H1 (cell line): Measurements from ENCODE around the gene HACD4. TPM values are rescaled to one million over a fixed set of nuclear protein-coding genes. Genes with fewer than 3 reads are reported as not detected.

ENCODE experiments used
- CTCF ChIA-PET: fragments of 300-600 bp; sonication (Branson Sonifier 250); formaldehyde crosslinking; loops from one replicate; lab custom pipeline; 2021; ENCODE audit not compliant: partially characterized antibody; lab: Charles Lee
- POLR2A ChIA-PET: fragments of 300-600 bp; sonication (Branson Sonifier 250); formaldehyde crosslinking; loops from one replicate; lab custom pipeline; 2021; ENCODE audit warnings: inconsistent platforms; ENCODE audit not compliant: partially characterized antibody; lab: Charles Lee
- DNase-seq, 2 experiments: peaks; one replicate each; pipeline versions ENCODE4 v3.0.0 to v3.0.0-alpha.2; 2010 to 2022; ENCODE audit warnings: low spot score in 2 of 2, low read depth in 1 of 2, mixed read lengths in 1 of 2
- FAIRE-seq: peaks from 2 replicates; lab custom pipeline; 2011; peaks lifted over from hg19 to GRCh38; lab: Jason Lieb, UNC
- H2AFZ ChIP-seq: 2 replicates; pipeline ENCODE4 v1.8.1; 2012; ENCODE audit warnings: low read length, inconsistent platforms
- H2AK5ac ChIP-seq: 2 replicates; pipeline ENCODE4 v1.6.1; 2013; ENCODE audit warnings: low read depth, low read length
- H2BK120ac ChIP-seq: replicated peaks from 2 replicates; pipeline ENCODE3; 2013; ENCODE audit warnings: low read depth, low read length, inconsistent platforms
- H2BK12ac ChIP-seq: 2 replicates; pipeline ENCODE4 v1.6.1; 2013; ENCODE audit warnings: low read depth, low read length
- H2BK15ac ChIP-seq: 2 replicates; pipeline ENCODE4 v1.6.1; 2013; ENCODE audit warnings: low read length
- H2BK20ac ChIP-seq: 2 replicates; pipeline ENCODE4 v1.6.1; 2013; ENCODE audit warnings: low read length
- H2BK5ac ChIP-seq: 2 replicates; pipeline ENCODE4 v1.6.1; 2013; ENCODE audit warnings: low read depth, low read length
- H3K14ac ChIP-seq: 2 replicates; pipeline ENCODE4 v1.6.1; 2013; ENCODE audit warnings: inconsistent platforms; ENCODE audit not compliant: insufficient read length
- H3K18ac ChIP-seq: 2 replicates; pipeline ENCODE4 v1.6.1; 2013; ENCODE audit warnings: low read length; ENCODE audit errors: extremely low read depth
- H3K23ac ChIP-seq: 2 replicates; pipeline ENCODE4 v1.6.1; 2013; ENCODE audit warnings: inconsistent platforms; ENCODE audit not compliant: insufficient read length
- H3K23me2 ChIP-seq: 2 replicates; pipeline ENCODE4 v1.6.1; 2013; ENCODE audit warnings: low read depth, low read length
- H3K27ac ChIP-seq: 2 replicates; pipeline ENCODE4 v1.6.1; 2011; ENCODE audit warnings: low read depth, low read length, inconsistent platforms
- H3K27me3 ChIP-seq, 4 experiments: replicated peaks in 1 of 4; 1 replicate in 1 of 4; 2 replicates in 3 of 4; pipeline versions ENCODE4 v1.6.1 to v1.8.1; 2011 to 2013; ENCODE audit warnings: low read length in 3 of 4, mild to moderate bottlenecking in 3 of 4, inconsistent platforms in 2 of 4, mixed read lengths in 2 of 4, moderate library complexity in 1 of 4; ENCODE audit not compliant: control insufficient read depth in 3 of 4, insufficient read depth in 3 of 4; ENCODE audit errors: extremely low read depth in 1 of 4
- H3K36me3 ChIP-seq, 4 experiments: 2 replicates each; pipeline versions ENCODE4 v1.6.1 to v1.8.1; 2011 to 2013; ENCODE audit warnings: mild to moderate bottlenecking in 4 of 4, low read length in 3 of 4, moderate library complexity in 2 of 4, control low read depth in 1 of 4, inconsistent platforms in 1 of 4; ENCODE audit not compliant: insufficient read depth in 4 of 4, control insufficient read depth in 2 of 4
- H3K4ac ChIP-seq: replicated peaks from 2 replicates; pipeline ENCODE3; 2013; ENCODE audit warnings: low read length, low read depth, mixed read lengths, inconsistent platforms; ENCODE audit not compliant: insufficient read length
- H3K4me1 ChIP-seq, 4 experiments: replicated peaks in 1 of 4; 1 replicate in 1 of 4; 2 replicates in 3 of 4; pipeline versions ENCODE4 v1.6.1 to v1.8.1; 2011 to 2013; ENCODE audit warnings: low read length in 3 of 4, inconsistent platforms in 2 of 4, mixed read lengths in 1 of 4; ENCODE audit not compliant: insufficient read depth in 4 of 4, control insufficient read depth in 3 of 4
- H3K4me2 ChIP-seq, 2 experiments: 2 replicates each; pipeline versions ENCODE4 v1.6.1 to v1.8.1; 2011 to 2013; ENCODE audit warnings: low read depth in 2 of 2, low read length in 2 of 2, control low read depth in 1 of 2, inconsistent platforms in 1 of 2, mild to moderate bottlenecking in 1 of 2; ENCODE audit not compliant: insufficient read depth in 1 of 2
- H3K4me3 ChIP-seq, 4 experiments: fragments of 200-600, 300-600 bp in 1 of 4; sonication (generic), shearing (Covaris generic), sonication (Bioruptor Twin) in 1 of 4; 2 replicates each; pipeline versions ENCODE4 v1.5.1 to v1.8.1; 2011 to 2016; ENCODE audit warnings: low read length in 4 of 4, low read depth in 3 of 4, control low read depth in 2 of 4, inconsistent platforms in 2 of 4, mild to moderate bottlenecking in 2 of 4, mixed read lengths in 1 of 4, moderate library complexity in 1 of 4; ENCODE audit not compliant: insufficient read depth in 2 of 4; ENCODE audit errors: extremely low read depth in 1 of 4
- H3K56ac ChIP-seq: replicated peaks from 2 replicates; pipeline ENCODE3; 2013; ENCODE audit warnings: low read depth, mild to moderate bottlenecking, mixed read lengths, low read length, inconsistent platforms; ENCODE audit not compliant: insufficient read length
- H3K79me1 ChIP-seq: 2 replicates; pipeline ENCODE4 v1.6.1; 2013; ENCODE audit warnings: low read depth, low read length, control low read depth
- H3K79me2 ChIP-seq, 2 experiments: 2 replicates each; pipeline versions ENCODE4 v1.6.1 to v1.8.1; 2012 to 2013; ENCODE audit warnings: low read length in 2 of 2, mild to moderate bottlenecking in 2 of 2, inconsistent platforms in 1 of 2; ENCODE audit not compliant: insufficient read depth in 2 of 2, control insufficient read depth in 1 of 2
- H3K9ac ChIP-seq, 4 experiments: replicated peaks in 1 of 4; 1 replicate in 1 of 4; 2 replicates in 3 of 4; pipeline versions ENCODE4 v1.6.1 to v1.8.1; 2011 to 2013; ENCODE audit warnings: low read depth in 3 of 4, low read length in 3 of 4, control low read depth in 2 of 4, mild to moderate bottlenecking in 2 of 4, moderate library complexity in 2 of 4, inconsistent platforms in 1 of 4; ENCODE audit errors: extremely low read depth in 1 of 4
- H3K9me3 ChIP-seq, 2 experiments: 2 replicates each; pipeline versions ENCODE4 v1.6.1 to v1.8.1; 2012 to 2013; ENCODE audit warnings: mild to moderate bottlenecking in 2 of 2, moderate library complexity in 2 of 2, control low read depth in 1 of 2, inconsistent platforms in 1 of 2, low read depth in 1 of 2, low read length in 1 of 2, mixed read lengths in 1 of 2; ENCODE audit not compliant: insufficient read depth in 2 of 2
- H4K20me1 ChIP-seq, 2 experiments: replicated peaks in 1 of 2; 2 replicates each; pipeline versions ENCODE3 to v1.8.1; 2011 to 2013; ENCODE audit warnings: inconsistent platforms in 2 of 2, low read length in 2 of 2, mild to moderate bottlenecking in 1 of 2; ENCODE audit not compliant: insufficient read depth in 2 of 2, control insufficient read depth in 1 of 2
- H4K5ac ChIP-seq: 2 replicates; pipeline ENCODE4 v1.6.1; 2013; ENCODE audit warnings: low read length, low read depth, mixed read lengths, inconsistent platforms; ENCODE audit not compliant: insufficient read length
- H4K8ac ChIP-seq: 2 replicates; pipeline ENCODE4 v1.8.0; 2013; ENCODE audit warnings: mild to moderate bottlenecking, moderate library complexity, low read length, inconsistent platforms; ENCODE audit not compliant: insufficient read depth; ENCODE audit errors: extremely low read depth
- H4K91ac ChIP-seq: replicated peaks from 2 replicates; pipeline ENCODE3; 2013; ENCODE audit warnings: low read length, mixed read lengths, inconsistent platforms; ENCODE audit not compliant: insufficient read length
- ASH2L ChIP-seq: fragments of 200-600, 300-600 bp; sonication (generic); IDR thresholded peaks from one replicate; pipeline ENCODE4 v1.7.1; 2017; ENCODE audit warnings: low read length
- BACH1 ChIP-seq: IDR thresholded peaks from 2 replicates; pipeline ENCODE4 v1.6.1; 2012; ENCODE audit warnings: low read length, improper control_type of control experiment
- CBX8 ChIP-seq: fragments of 300-800, 300-1000 bp; sonication (generic); IDR thresholded peaks from 2 replicates; pipeline ENCODE4 v1.7.1; 2016; ENCODE audit warnings: low read depth, low read length, borderline replicate concordance
- CHD2 ChIP-seq: IDR thresholded peaks from 2 replicates; pipeline ENCODE4 v1.6.1; 2012; ENCODE audit warnings: low read length, improper control_type of control experiment
- EGR1 ChIP-seq: IDR thresholded peaks from 2 replicates; pipeline ENCODE4 v1.6.1; 2011; ENCODE audit warnings: low read depth, low read length, borderline replicate concordance
- GABPA ChIP-seq: IDR thresholded peaks from 2 replicates; pipeline ENCODE4 v1.6.1; 2011; ENCODE audit warnings: mild to moderate bottlenecking, low read length, moderate library complexity, borderline replicate concordance; ENCODE audit not compliant: insufficient read depth
- PHF8 ChIP-seq: fragments of 200-600 bp; sonication (generic); conservative IDR thresholded peaks from 2 replicates; pipeline ENCODE4 v1.7.1; 2012; ENCODE audit warnings: low read depth, mild to moderate bottlenecking, inconsistent platforms, low read length, moderate library complexity
- RBBP5 ChIP-seq: IDR thresholded peaks from 2 replicates; pipeline ENCODE4 v1.7.1; 2012; ENCODE audit warnings: low read depth, mild to moderate bottlenecking, inconsistent platforms, low read length, moderate library complexity, borderline replicate concordance
- RNF2 ChIP-seq: fragments of 200-900, 300-1000 bp; sonication (generic); IDR thresholded peaks from 2 replicates; pipeline ENCODE4 v1.7.1; 2016; ENCODE audit warnings: borderline replicate concordance, low read depth, mild to moderate bottlenecking, antibody characterized with exemption, low read length; ENCODE audit not compliant: poor library complexity, severe bottlenecking; ENCODE audit errors: missing control alignments
- SP4 ChIP-seq: IDR thresholded peaks from 2 replicates; pipeline ENCODE4 v1.6.1; 2012; ENCODE audit warnings: low read length, inconsistent platforms
- TCF12 ChIP-seq: IDR thresholded peaks from 2 replicates; pipeline ENCODE4 v1.6.1; 2011; ENCODE audit warnings: low read depth, mild to moderate bottlenecking, low read length
- TEAD4 ChIP-seq: IDR thresholded peaks from 2 replicates; pipeline ENCODE4 v1.6.1; 2012; ENCODE audit warnings: low read depth, low read length, inconsistent platforms, mixed read lengths
- WGBS, 2 experiments: shearing (Covaris generic) in 1 of 2; methylation state at CpG; one replicate each; pipeline versions ENCODE4 v1.1.6 to v1.1.7; 2013 to 2015; ENCODE audit warnings: low lambda C conversion rate in 2 of 2, mixed read lengths in 2 of 2, inconsistent platforms in 1 of 2, low coverage in 1 of 2, missing lambda C conversion rate in 1 of 2; ENCODE audit not compliant: insufficient replicate concordance in 2 of 2, insufficient coverage in 1 of 2, insufficient read length in 1 of 2; ENCODE audit errors: extremely low coverage in 1 of 2, missing lambda C conversion rate in 1 of 2; 5-methylcytosine and 5-hydroxymethylcytosine counted together
- polyA plus RNA-seq, 7 experiments: library from polyadenylated mRNA; depleted of rRNA in 3 of 7; stranded (reverse) in 5 of 7; unstranded in 2 of 7; fragments of >200 nt in 5 of 7; fragments of 200-250 nt in 2 of 7; gene quantifications; 1 replicate in 5 of 7; 2 replicates in 1 of 7; 4 replicates in 1 of 7; pipeline versions ENCODE4 v1.2.1 to v1.2.3, GENCODE V29; 2011 to 2013; ENCODE audit warnings: missing spikeins in 2 of 7, mixed read lengths in 2 of 7
- total RNA-seq: library from RNA; stranded (reverse); fragmentation: NEBNext Ultra II Directional; extraction: Animal tissue kit (Norgen Biotek cat#: 25700); gene quantifications from 2 replicates; pipeline ENCODE4 v1.2.1, GENCODE V29; 2021

The HACD4 gene
- total and polyA plus RNA-seq, 2 of the 8 experiments (the other 6 are each of a cell fraction or from before 2014, with no cell fraction given), result 0.65 to 0.86 TPM

DNA sequence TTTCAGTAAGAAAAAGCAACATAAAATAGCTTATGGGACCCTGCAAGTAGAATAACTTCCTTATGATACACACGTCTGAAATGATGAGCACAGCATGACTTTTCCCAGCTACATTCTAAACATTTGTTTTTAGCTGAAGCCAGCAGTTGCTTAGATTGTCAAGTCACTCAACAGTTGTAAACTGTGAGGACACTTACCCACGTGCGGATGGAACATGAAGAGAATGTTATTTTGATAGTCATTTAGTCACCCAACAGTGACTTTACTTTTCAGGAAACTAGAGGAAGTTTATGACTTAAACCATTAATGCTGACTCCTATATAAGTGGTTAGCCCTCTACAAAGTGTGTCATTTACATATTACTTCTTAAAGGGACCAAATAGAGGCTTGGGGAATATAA, 3.0 kb downstream of the HACD4 start:
- Histone ChIP-seq H4K8ac (no peak overlapping the region), H3K56ac (no peak overlapping the region), H3K9me3 (no peaks in the 10 kb centered on the region), H3K27me3 (peaks cover 0 to 8% (median 5%) of the 10 kb centered on the region in 4 experiments; a peak in 5 of 7 replicates), H3K4me3 (no peak overlapping the region), H4K5ac (no peak overlapping the region), H2BK12ac (no peak overlapping the region), H3K23ac (no peak overlapping the region), H3K4ac (no peak overlapping the region), H2AK5ac (no peak overlapping the region), H3K79me2 (no peaks in the 10 kb centered on the region), H3K23me2 (peaks cover 3% of the 10 kb centered on the region; the same call in 1 of the 2 replicates), H3K14ac (no peak overlapping the region), H3K79me1 (no peaks in the 10 kb centered on the region), H2BK20ac (no peak overlapping the region), H3K27ac (no peak overlapping the region), H3K4me2 (no peak overlapping the region), H4K91ac (no peak overlapping the region), H3K18ac (no peak overlapping the region), H2BK5ac (no peak overlapping the region), H2AFZ (no peak overlapping the region), H2BK120ac (no peak overlapping the region), H3K36me3 (no peaks in the 10 kb centered on the region), H2BK15ac (no peak overlapping the region), H3K4me1 (peaks cover 0 to 7% (median 4%) of the 10 kb centered on the region in 4 experiments; a peak in 3 of 7 replicates), H3K9ac (no peak overlapping the region), H4K20me1 (no peaks in the 10 kb centered on the region)
- CTCF ChIA-PET, result no interaction called here
- FAIRE-seq (no peak), DNase-seq (no peak)
- 84% methylated on average over 3 of the region's 3 CpGs; no CpG with 5 or more reads in 1 of the 2 experiments for WGBS, 2 experiments
- POLR2A ChIA-PET, result no interaction called here
- TF ChIP-seq CHD2 (no peak), BACH1 (no peak), CBX8 (no peak), RNF2 (no peak), RBBP5 (no peak), PHF8 (no peak), GABPA (no peak), SP4 (no peak), ASH2L (no peak), TCF12 (no peak), EGR1 (no peak), TEAD4 (no peak)
